Measurements from ENCODE around the gene VEZF1. TPM values are rescaled to one million over a fixed set of nuclear protein-coding genes. Genes with fewer than 3 reads are reported as not detected.

VEZF1 gene
- total and polyA plus RNA-seq, 2 experiments from 2014 or later, result 32.2 to 51.9 TPM

DNA sequence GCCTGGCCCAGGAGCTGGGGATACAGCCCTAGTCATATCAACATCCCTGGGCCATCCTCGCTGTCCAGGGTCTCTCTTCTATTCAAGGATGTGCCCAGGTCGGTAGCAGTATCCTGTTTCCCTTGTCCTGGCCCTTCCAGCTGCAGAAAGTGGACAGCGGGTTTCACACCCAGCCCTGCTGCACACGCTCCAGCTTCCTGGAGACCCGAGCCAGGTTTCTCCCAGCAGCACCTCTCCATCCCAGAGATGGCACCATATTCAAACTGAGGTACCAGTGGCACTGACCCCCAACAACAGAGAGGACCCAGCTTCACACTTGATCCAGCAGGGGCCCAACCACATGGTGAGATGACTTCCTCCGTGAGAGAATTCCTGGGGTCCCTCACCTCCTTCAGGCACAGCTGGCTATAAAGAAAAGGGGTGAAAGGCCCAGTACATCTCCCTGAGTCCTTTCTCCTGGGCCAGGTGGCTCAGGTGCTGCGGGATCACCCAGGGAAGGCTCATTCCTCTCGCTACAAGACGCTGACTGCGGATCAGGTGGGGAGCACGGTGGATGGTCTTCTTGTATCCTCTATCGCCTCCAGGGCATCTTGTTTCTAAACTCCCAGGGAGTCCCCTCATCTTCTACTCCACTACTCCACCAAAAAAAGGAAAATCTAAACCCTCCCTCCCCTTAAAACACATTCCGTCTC, 34.2 kb downstream of the VEZF1 start:
- in situ Hi-C loops (cut with MboI), result no loop called here
- H3K4me1 ChIP-seq (ENCODE audit: insufficient read depth), result peaks cover 45% of the 10 kb centered on the region
- no peaks in the 10 kb centered on the region for H4K20me1 ChIP-seq (ENCODE audit: insufficient read depth)
- peak overlapping the region; percentile 95 for H3K9ac ChIP-seq
- H3K27me3 ChIP-seq (replicated peaks; ENCODE audit: insufficient read depth), result no peaks in the 10 kb centered on the region
- peak overlapping the region; percentile 60 for H3K4me2 ChIP-seq (ENCODE audit: unreplicated experiment)
- peaks cover 36% of the 10 kb centered on the region for H3K79me2 ChIP-seq (ENCODE audit: insufficient read depth)
- no peaks in the 10 kb centered on the region for H3K9me3 ChIP-seq (ENCODE audit: low read depth)
- WGBS, 2 experiments (ENCODE audit: low coverage in 1 of 2, low lambda C conversion rate in 2 of 2, missing lambda C conversion rate in 2 of 2), result 62 to 72% methylated on average over 13 of the region's 13 CpGs
- no peaks in the 10 kb centered on the region for H3K36me3 ChIP-seq (ENCODE audit: low read depth)
- H2AFZ ChIP-seq, result no peak overlapping the region
- no peaks in the 10 kb centered on the region for H3K9me2 ChIP-seq (ENCODE audit: insufficient read depth)
- peak overlapping the region; percentile 75 for H3K4me3 ChIP-seq
- no peak for DNase-seq
- TF ChIP-seq EZH2phosphoT487 (IDR thresholded peaks at IDR 0.05; ENCODE audit: insufficient read depth, low read depth) (no peak), EZH2 (IDR thresholded peaks at IDR 0.05; ENCODE audit: insufficient read depth, poor library complexity, severe bottlenecking) (no peak)
- H3K27ac ChIP-seq, result peak overlapping the region; percentile 75
- peaks cover 39% of the 10 kb centered on the region for H3F3A ChIP-seq (ENCODE audit: insufficient read depth)

DNA sequence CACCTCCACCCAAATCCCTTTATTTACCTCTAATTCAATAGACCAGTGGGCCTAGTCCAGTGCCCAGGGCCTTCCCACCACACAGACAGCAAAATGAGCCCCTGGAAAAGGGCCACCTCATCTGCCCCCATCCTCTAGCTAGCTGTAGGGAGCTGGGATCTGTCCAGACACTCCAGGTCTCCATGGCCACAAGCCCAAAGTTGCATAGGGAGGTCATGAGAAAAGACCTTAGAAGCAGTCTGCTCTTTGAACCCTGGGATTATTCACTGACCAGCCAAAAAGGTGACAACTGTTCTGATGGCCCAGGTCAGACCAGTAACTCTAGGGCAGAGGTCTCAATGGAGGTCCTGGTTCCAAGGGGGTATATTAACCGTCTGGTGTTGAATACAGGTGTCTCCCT, 34.8 kb downstream of the VEZF1 start:
- TF ChIP-seq EZH2phosphoT487 (IDR thresholded peaks at IDR 0.05; ENCODE audit: insufficient read depth, low read depth) (no peak), EZH2 (IDR thresholded peaks at IDR 0.05; ENCODE audit: insufficient read depth, poor library complexity, severe bottlenecking) (no peak)
- Histone ChIP-seq H4K20me1 (ENCODE audit: insufficient read depth) (no peaks in the 10 kb centered on the region), H3K4me3 (no peak overlapping the region), H3K36me3 (ENCODE audit: low read depth) (no peaks in the 10 kb centered on the region), H3K4me2 (ENCODE audit: unreplicated experiment) (no peak overlapping the region), H3K4me1 (ENCODE audit: insufficient read depth) (peaks cover 49% of the 10 kb centered on the region), H3K9ac (no peak overlapping the region), H2AFZ (no peak overlapping the region), H3F3A (ENCODE audit: insufficient read depth) (peaks cover 46% of the 10 kb centered on the region), H3K9me2 (ENCODE audit: insufficient read depth) (no peaks in the 10 kb centered on the region), H3K27ac (no peak overlapping the region), H3K79me2 (ENCODE audit: insufficient read depth) (peaks cover 36% of the 10 kb centered on the region), H3K9me3 (ENCODE audit: low read depth) (no peaks in the 10 kb centered on the region), H3K27me3 (replicated peaks; ENCODE audit: insufficient read depth) (no peaks in the 10 kb centered on the region)
- in situ Hi-C loops (cut with MboI), result no loop called here
- 50 to 79% methylated on average over 1 of the region's 1 CpG for WGBS, 2 experiments (ENCODE audit: low coverage in 1 of 2, low lambda C conversion rate in 2 of 2, missing lambda C conversion rate in 2 of 2)
- DNase-seq, result no peak

DNA sequence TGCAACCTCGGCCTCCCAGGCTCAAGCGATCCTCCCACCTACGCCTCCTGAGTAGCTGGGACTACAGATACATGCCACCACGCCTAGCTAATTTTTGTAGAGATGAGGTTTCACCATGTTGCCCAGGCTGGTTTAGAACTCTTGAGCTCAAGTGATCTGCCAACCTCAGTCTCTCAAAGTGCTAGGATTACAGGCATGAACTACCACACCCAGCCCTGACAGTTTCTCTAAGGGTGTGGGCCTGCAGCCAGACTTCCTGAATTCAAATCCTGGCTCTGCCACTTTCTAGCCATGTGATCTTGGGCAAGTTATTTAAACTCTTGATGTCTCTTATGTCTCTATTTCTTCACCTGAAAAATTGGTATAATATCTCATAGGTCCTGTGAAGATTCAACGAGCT, 38.4 kb downstream of the VEZF1 start:
- H2AFZ ChIP-seq, result no peak overlapping the region
- H3K27me3 ChIP-seq (replicated peaks; ENCODE audit: insufficient read depth), result no peaks in the 10 kb centered on the region
- no peaks in the 10 kb centered on the region for H3K9me3 ChIP-seq (ENCODE audit: low read depth)
- WGBS, 2 experiments (ENCODE audit: low coverage in 1 of 2, low lambda C conversion rate in 2 of 2, missing lambda C conversion rate in 2 of 2), result 87 to 91% methylated on average over 5 of the region's 5 CpGs
- H3K4me3 ChIP-seq, result no peak overlapping the region
- H3K4me2 ChIP-seq (ENCODE audit: unreplicated experiment), result no peak overlapping the region
- peak; percentile 64 for DNase-seq
- peak overlapping the region; percentile 79 for H3K27ac ChIP-seq
- peaks cover 77% of the 10 kb centered on the region for H3F3A ChIP-seq (ENCODE audit: insufficient read depth)
- H3K79me2 ChIP-seq (ENCODE audit: insufficient read depth), result peaks cover 65% of the 10 kb centered on the region
- no peaks in the 10 kb centered on the region for H4K20me1 ChIP-seq (ENCODE audit: insufficient read depth)
- H3K36me3 ChIP-seq (ENCODE audit: low read depth), result no peaks in the 10 kb centered on the region
- TF ChIP-seq EZH2 (IDR thresholded peaks at IDR 0.05; ENCODE audit: insufficient read depth, poor library complexity, severe bottlenecking) (no peak), EZH2phosphoT487 (IDR thresholded peaks at IDR 0.05; ENCODE audit: insufficient read depth, low read depth) (no peak)
- H3K4me1 ChIP-seq (ENCODE audit: insufficient read depth), result peaks cover 82% of the 10 kb centered on the region
- H3K9me2 ChIP-seq (ENCODE audit: insufficient read depth), result no peaks in the 10 kb centered on the region
- no peak overlapping the region for H3K9ac ChIP-seq
- in situ Hi-C loops (cut with MboI), result no loop called here

DNA sequence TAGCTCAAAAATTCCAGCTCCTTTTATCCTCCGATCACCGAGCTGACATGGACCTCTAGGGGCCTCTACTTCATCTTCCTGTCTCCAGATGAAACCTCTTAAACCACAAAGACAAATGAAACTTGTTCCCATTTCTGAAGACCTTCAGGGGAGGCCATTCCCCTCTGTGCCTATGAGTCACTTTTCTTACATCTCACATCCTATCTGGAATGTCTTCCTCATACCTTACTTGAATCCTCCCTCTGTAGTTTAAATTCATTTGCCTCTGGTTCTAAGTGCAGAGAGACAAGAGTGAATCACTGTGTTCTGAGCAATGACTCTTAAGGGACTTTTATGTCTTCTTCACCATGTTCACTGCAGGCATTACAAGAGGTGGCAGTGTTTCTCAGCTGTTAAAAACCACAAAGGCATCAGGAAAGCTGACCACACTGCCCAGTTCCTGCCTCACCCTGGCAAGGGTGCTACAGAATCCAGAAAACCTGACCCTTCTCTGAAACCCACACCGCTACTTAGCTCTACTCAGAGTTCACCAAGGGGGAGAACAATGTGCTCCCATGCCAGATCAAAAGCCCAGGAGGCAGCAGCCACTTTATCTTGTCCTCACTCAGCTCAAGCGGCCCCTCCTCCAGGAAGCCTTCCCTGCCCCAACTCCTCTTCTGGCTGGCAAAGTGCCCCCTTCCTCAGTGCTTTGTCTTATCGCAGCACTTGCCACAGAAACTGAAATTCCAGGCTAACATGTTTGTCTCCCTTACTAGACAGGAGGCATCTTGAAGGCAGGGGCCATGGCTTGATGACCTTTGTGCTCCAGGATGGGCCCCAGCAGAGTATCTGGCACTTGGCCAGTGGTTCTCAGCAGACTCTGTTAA, 39.3 kb downstream of the VEZF1 start:
- Histone ChIP-seq H3K79me2 (ENCODE audit: insufficient read depth) (peaks cover 64% of the 10 kb centered on the region), H3K9ac (peak overlapping the region; percentile 36), H3K27ac (peak overlapping the region; percentile 79), H3K36me3 (ENCODE audit: low read depth) (no peaks in the 10 kb centered on the region), H3K9me2 (ENCODE audit: insufficient read depth) (no peaks in the 10 kb centered on the region), H3K4me1 (ENCODE audit: insufficient read depth) (peaks cover 78% of the 10 kb centered on the region), H3K27me3 (replicated peaks; ENCODE audit: insufficient read depth) (no peaks in the 10 kb centered on the region), H3K4me2 (ENCODE audit: unreplicated experiment) (peak overlapping the region; percentile 99), H2AFZ (no peak overlapping the region; the same call in 1 of the 2 replicates), H3K9me3 (ENCODE audit: low read depth) (no peaks in the 10 kb centered on the region), H3F3A (ENCODE audit: insufficient read depth) (peaks cover 74% of the 10 kb centered on the region), H4K20me1 (ENCODE audit: insufficient read depth) (no peaks in the 10 kb centered on the region), H3K4me3 (peak overlapping the region; percentile 49)
- no peak for TF ChIP-seq EZH2 (IDR thresholded peaks at IDR 0.05; ENCODE audit: insufficient read depth, poor library complexity, severe bottlenecking)
- peak; percentile 86 for TF ChIP-seq EZH2phosphoT487 (IDR thresholded peaks at IDR 0.05; ENCODE audit: insufficient read depth, low read depth)
- 14 to 18% methylated on average over 5 of the region's 5 CpGs for WGBS, 2 experiments (ENCODE audit: low coverage in 1 of 2, low lambda C conversion rate in 2 of 2, missing lambda C conversion rate in 2 of 2)
- in situ Hi-C loops (cut with MboI), result no loop called here
- peak; percentile 96 for DNase-seq

Measured in GM23248 (cell line).